Transverse colon (tissue), 4 donors: ENCODE results near the gene SEC22C. TPM values are rescaled to one million over a fixed set of nuclear protein-coding genes. Genes with fewer than 3 reads are reported as not detected.

ENCODE experiments used
- DNase-seq: peaks from one replicate; pipeline ENCODE4 v3.0.0-alpha.2; 2019
- H3K27ac ChIP-seq, 4 donors: fragments of 200-600 bp; sonication (generic); 2 replicates each; pipeline ENCODE4 v1.5.1; 2016 to 2018; ENCODE audit warnings: inconsistent platforms in 4 of 4
- H3K27me3 ChIP-seq: fragments of 200-600 bp; sonication (generic); 2 replicates; pipeline ENCODE4 v1.5.1; 2017; ENCODE audit warnings: inconsistent platforms
- H3K36me3 ChIP-seq, 4 donors: fragments of 200-600 bp; sonication (generic); 2 replicates each; pipeline ENCODE4 v1.5.1; 2017 to 2019; ENCODE audit warnings: inconsistent platforms in 4 of 4
- H3K4me1 ChIP-seq, 4 donors: fragments of 200-600 bp; sonication (generic); 2 replicates each; pipeline ENCODE4 v1.5.1; 2017 to 2020; ENCODE audit warnings: inconsistent platforms in 4 of 4
- H3K4me3 ChIP-seq, 4 donors: fragments of 200-600 bp; sonication (generic); 1 replicate in 1 of 4; 2 replicates in 3 of 4; pipeline versions ENCODE4 v1.5.1 to v1.6.1; 2017 to 2019; ENCODE audit warnings: inconsistent platforms in 4 of 4
- H3K9me3 ChIP-seq, 2 donors: fragments of 200-600 bp; sonication (generic); 2 replicates each; pipeline ENCODE4 v1.5.1; 2017 to 2019; ENCODE audit warnings: inconsistent platforms in 2 of 2
- EP300 ChIP-seq: sonication (generic); formaldehyde crosslinking; IDR thresholded peaks from one replicate; pipeline ENCODE4 v1.6.1; 2017; ENCODE audit warnings: antibody characterized with exemption, low read depth
- POLR2A ChIP-seq: fragments of 450-650 bp; IDR thresholded peaks from one replicate; pipeline ENCODE4 v1.6.1; 2016; ENCODE audit warnings: antibody characterized with exemption, mild to moderate bottlenecking, moderate library complexity
- POLR2AphosphoS5 ChIP-seq, 3 donors: sonication (generic); formaldehyde crosslinking; IDR thresholded peaks; one replicate each; pipeline ENCODE4 v1.6.1; 2016; ENCODE audit warnings: antibody characterized with exemption in 3 of 3
- WGBS, 2 donors: methylation state at CpG; one replicate each; pipeline ENCODE4 v1.1.5; 2018; ENCODE audit warnings: low coverage in 1 of 2; 5-methylcytosine and 5-hydroxymethylcytosine counted together
- in situ Hi-C, 4 donors: fragments of 200-750 bp; cut with MboI; loops; one replicate each; pipeline versions ENCODE4 v1.15.0 to v1.15.1; 2017; ENCODE audit warnings: low sequenced_read_pairs in 3 of 4, low pct_ligation_motif_present in 1 of 4, low pct_unique_long_range_greater_than_20kb in 1 of 4
- intact Hi-C: fragments of 100-400 bp; cut with DNase I; formaldehyde crosslinking; loops from one replicate; pipeline ENCODE4 v1.15.1; 2023; ENCODE audit warnings: low total_unique reads
- total RNA-seq, 4 donors: library from RNA; depleted of rRNA; stranded (reverse); fragments of >200 nt; gene quantifications; one replicate each; pipeline ENCODE4 v1.1.0, GENCODE V29; 2016
- TF ChIP-seq, protein P1 (sequence below), 5 experiments: fragments of 200-600 bp in 3 of 5; fragments of 450-650 bp in 2 of 5; sonication (generic) in 3 of 5; IDR thresholded peaks; 1 replicate in 2 of 5; 2 replicates in 3 of 5; pipeline ENCODE4 v1.5.1; 2016 to 2017; ENCODE audit warnings: antibody characterized with exemption in 5 of 5, inconsistent platforms in 3 of 5, mild to moderate bottlenecking in 2 of 5, moderate library complexity in 1 of 5

Gene SEC22C
- total RNA-seq, 4 donors from 2014 or later, result 22.7 to 66.3 (median 32.1) TPM

DNA sequence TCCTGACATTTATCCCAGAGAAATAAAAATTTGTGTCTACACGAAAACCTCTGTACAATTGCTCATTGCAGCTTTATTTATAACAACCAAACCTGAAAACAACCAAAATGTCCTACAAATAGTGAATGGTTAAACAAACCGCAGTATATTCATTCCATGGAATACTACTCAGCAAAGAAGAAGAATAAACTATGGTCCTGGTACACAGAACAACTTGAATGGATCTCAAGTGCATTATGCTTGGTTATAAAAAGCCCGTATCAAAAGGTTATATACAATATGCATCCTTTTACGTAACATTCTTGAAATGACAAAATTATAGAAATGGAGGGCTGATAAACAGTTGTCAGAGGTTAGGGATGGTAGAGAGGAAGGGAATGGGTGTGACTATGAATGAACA, 3.7 kb downstream of the SEC22C start:
- DNase-seq, result no peak
- Histone ChIP-seq H3K27ac (no peak overlapping the region), H3K27me3 (no peaks in the 10 kb centered on the region), H3K36me3 (peaks cover 0 to 14% (median 0%) of the 10 kb centered on the region in 4 donors), H3K4me1 (peaks cover 0 to 22% (median 8%) of the 10 kb centered on the region in 4 donors), H3K4me3 (no peak overlapping the region), H3K9me3 (no peaks in the 10 kb centered on the region)
- WGBS, 2 donors, result 97 to 98% methylated on average over 4 of the region's 4 CpGs
- intact Hi-C loops (no loop called here), in situ Hi-C loops (loop anchor here in 2 of 4 donors (10.0 to 25.0 kb wide), 2 partner anchors 167 to 184 kb away; partner anchors contain the start of gene CCDC13 (in 1 of the 2))
- TF ChIP-seq, protein P1, sequence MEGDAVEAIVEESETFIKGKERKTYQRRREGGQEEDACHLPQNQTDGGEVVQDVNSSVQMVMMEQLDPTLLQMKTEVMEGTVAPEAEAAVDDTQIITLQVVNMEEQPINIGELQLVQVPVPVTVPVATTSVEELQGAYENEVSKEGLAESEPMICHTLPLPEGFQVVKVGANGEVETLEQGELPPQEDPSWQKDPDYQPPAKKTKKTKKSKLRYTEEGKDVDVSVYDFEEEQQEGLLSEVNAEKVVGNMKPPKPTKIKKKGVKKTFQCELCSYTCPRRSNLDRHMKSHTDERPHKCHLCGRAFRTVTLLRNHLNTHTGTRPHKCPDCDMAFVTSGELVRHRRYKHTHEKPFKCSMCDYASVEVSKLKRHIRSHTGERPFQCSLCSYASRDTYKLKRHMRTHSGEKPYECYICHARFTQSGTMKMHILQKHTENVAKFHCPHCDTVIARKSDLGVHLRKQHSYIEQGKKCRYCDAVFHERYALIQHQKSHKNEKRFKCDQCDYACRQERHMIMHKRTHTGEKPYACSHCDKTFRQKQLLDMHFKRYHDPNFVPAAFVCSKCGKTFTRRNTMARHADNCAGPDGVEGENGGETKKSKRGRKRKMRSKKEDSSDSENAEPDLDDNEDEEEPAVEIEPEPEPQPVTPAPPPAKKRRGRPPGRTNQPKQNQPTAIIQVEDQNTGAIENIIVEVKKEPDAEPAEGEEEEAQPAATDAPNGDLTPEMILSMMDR (IDR thresholded peaks at IDR 0.05), result no peak
- TF ChIP-seq POLR2AphosphoS5 (IDR thresholded peaks at IDR 0.05) (no peak), POLR2A (no peak), EP300 (no peak)

- DNase-seq, result no peak
- in situ Hi-C loops, result loop anchor here in 2 of 4 donors (10.0 to 25.0 kb wide), 2 partner anchors 170 to 187 kb away; partner anchors contain the start of gene CCDC13 (in 1 of the 2)
- H3K4me1 ChIP-seq, result peaks cover 0 to 3% (median 0%) of the 10 kb centered on the region in 4 donors
- H3K36me3 ChIP-seq, result peaks cover 0 to 14% (median 0%) of the 10 kb centered on the region in 4 donors
- no peaks in the 10 kb centered on the region for H3K27me3 ChIP-seq
- H3K4me3 ChIP-seq, result no peak overlapping the region
- H3K9me3 ChIP-seq, result no peaks in the 10 kb centered on the region
- TF ChIP-seq EP300, result no peak
- no peak for TF ChIP-seq POLR2AphosphoS5 (IDR thresholded peaks at IDR 0.05)
- TF ChIP-seq, protein P1 (IDR thresholded peaks at IDR 0.05), result no peak
- TF ChIP-seq POLR2A, result no peak
- H3K27ac ChIP-seq, result no peak overlapping the region
- intact Hi-C loops, result no loop called here
Observed at GRCh38 chr3:42575137-42575741, 6.5 kb downstream of the SEC22C start.

DNA sequence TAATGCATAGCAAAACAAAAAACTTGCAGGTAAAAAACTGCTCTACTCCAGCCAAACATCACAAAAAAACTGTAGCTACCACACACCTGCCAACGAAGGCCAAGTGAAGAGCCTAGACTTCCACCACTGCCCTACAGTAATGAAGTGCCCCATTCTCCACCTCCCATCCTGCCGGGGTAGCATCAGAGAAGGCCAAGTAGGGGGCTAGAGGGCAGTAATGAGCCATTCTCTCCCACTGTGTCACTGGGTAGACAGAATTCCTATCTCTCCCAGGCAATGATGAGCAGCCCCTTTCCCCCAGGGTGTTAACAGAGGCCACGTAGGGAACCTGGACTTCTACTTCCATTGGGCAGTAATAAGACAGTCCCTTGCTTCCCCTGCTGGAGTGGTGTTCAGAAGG, 9.5 kb downstream of the SEC22C start:
- H3K4me1 ChIP-seq, result no peaks in the 10 kb centered on the region
- no peak overlapping the region for H3K27ac ChIP-seq
- 61 to 86% methylated on average over 1 to 3 of the region's 3 CpGs for WGBS, 2 donors
- in situ Hi-C loops (loop anchor here in 1 of 4 donors (10.0 kb wide), 1 partner anchor 173 kb away; no protein-coding TSS in a partner anchor), intact Hi-C loops (no loop called here)
- TF ChIP-seq POLR2A, result no peak
- TF ChIP-seq, protein P1 (IDR thresholded peaks at IDR 0.05), result peak in 2 of 5 experiments; percentile 11 to 25
- no peak overlapping the region for H3K4me3 ChIP-seq
- H3K36me3 ChIP-seq, result peaks cover 0 to 21% (median 2%) of the 10 kb centered on the region in 4 donors
- DNase-seq, result peak; percentile 30
- H3K27me3 ChIP-seq, result no peaks in the 10 kb centered on the region
- no peaks in the 10 kb centered on the region for H3K9me3 ChIP-seq

- DNase-seq, result no peak
- no peaks in the 10 kb centered on the region for H3K27me3 ChIP-seq
- H3K9me3 ChIP-seq, result no peaks in the 10 kb centered on the region
- TF ChIP-seq POLR2AphosphoS5 (IDR thresholded peaks at IDR 0.05), result no peak
- TF ChIP-seq, protein P1 (IDR thresholded peaks at IDR 0.05), result no peak
- no peak for TF ChIP-seq EP300
- TF ChIP-seq POLR2A, result no peak
- WGBS, 2 donors, result 86 to 88% methylated on average over 1 to 2 of the region's 2 CpGs
- H3K27ac ChIP-seq, result no peak overlapping the region
- no peak overlapping the region for H3K4me3 ChIP-seq
- in situ Hi-C loops (loop anchor here in 1 of 4 donors (10.0 kb wide), 1 partner anchor 175 kb away; no protein-coding TSS in a partner anchor), intact Hi-C loops (loop anchor here (1.0 kb wide), 1 partner anchor 13 kb away; no protein-coding TSS in a partner anchor)
- H3K36me3 ChIP-seq, result peaks cover 0 to 32% (median 2%) of the 10 kb centered on the region in 4 donors
- no peaks in the 10 kb centered on the region for H3K4me1 ChIP-seq
Observed at GRCh38 chr3:42569593-42570142, 12.1 kb downstream of the SEC22C start.
